Measurements from ENCODE around the gene ZNF485.
A peak's percentile ranks its signal among the peaks of the same experiment; 100 is the strongest.

ZNF485 gene

GRCh38 chr10:43605850-43606322, 352 bp upstream of the ZNF485 start:
- no peak for TF ChIP-seq CTCF (IDR thresholded peaks at IDR 0.05; ENCODE audit: low read depth, low read length)
- DNase-seq (ENCODE audit: low read depth in 2 of 2): no peak
- H3K4me3 ChIP-seq (replicated peaks in 1 of 2; ENCODE audit: low read depth in 2 of 2, low read length in 2 of 2): peak overlapping the region; percentile 72 to 78

DNA sequence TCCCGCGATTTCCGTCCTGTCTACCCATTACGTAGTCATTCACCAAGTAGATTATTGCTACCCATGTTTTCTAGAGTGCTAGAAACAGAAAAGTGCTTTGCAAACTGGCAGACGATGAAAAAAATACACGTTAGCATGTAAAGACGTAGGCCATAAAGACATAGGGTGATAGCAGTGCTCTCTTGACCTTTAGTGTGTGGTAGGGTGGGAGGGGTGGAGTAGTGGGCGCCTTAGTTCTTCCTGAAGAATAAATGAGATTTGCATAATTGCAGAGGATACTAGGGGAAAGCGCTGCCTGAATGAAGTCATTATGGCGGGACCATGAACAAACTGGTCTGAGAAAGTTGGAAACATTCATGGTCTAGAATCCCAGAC, 948 bp downstream of the ZNF485 start:
- no peak for TF ChIP-seq CTCF (IDR thresholded peaks at IDR 0.05; ENCODE audit: low read depth, low read length)
- peak overlapping the region; percentile 72 to 78 for H3K4me3 ChIP-seq (replicated peaks in 1 of 2; ENCODE audit: low read depth in 2 of 2, low read length in 2 of 2)
- DNase-seq (ENCODE audit: low read depth in 2 of 2): no peak

GRCh38 chr10:43610636-43611035, 4.4 kb downstream of the ZNF485 start:
- DNase-seq (ENCODE audit: low read depth in 2 of 2): peak in 1 of 2 donors; percentile 79
- no peak for TF ChIP-seq CTCF (IDR thresholded peaks at IDR 0.05; ENCODE audit: low read depth, low read length)
- H3K4me3 ChIP-seq (replicated peaks in 1 of 2; ENCODE audit: low read depth in 2 of 2, low read length in 2 of 2): no peak overlapping the region

GRCh38 chr10:43616697-43617370, 10.6 kb downstream of the ZNF485 start:
- peak in 1 of 2 donors; percentile 6 for DNase-seq (ENCODE audit: low read depth in 2 of 2)
- TF ChIP-seq CTCF (IDR thresholded peaks at IDR 0.05; ENCODE audit: low read depth, low read length): no peak
- no peak overlapping the region for H3K4me3 ChIP-seq (replicated peaks in 1 of 2; ENCODE audit: low read depth in 2 of 2, low read length in 2 of 2)

- no peak for TF ChIP-seq CTCF (IDR thresholded peaks at IDR 0.05; ENCODE audit: low read depth, low read length)
These were observed 13.1 kb downstream of the ZNF485 start for GRCh38 chr10:43619368-43619767.

GRCh38 chr10:43622038-43622437, 15.8 kb downstream of the ZNF485 start:
- no peak for TF ChIP-seq CTCF (IDR thresholded peaks at IDR 0.05; ENCODE audit: low read depth, low read length)
- no peak for DNase-seq (ENCODE audit: low read depth in 2 of 2)
- H3K4me3 ChIP-seq (replicated peaks in 1 of 2; ENCODE audit: low read depth in 2 of 2, low read length in 2 of 2): no peak overlapping the region

More at GRCh38 chr10:43619368-43619767, 13.1 kb downstream of the ZNF485 start:
- H3K4me3 ChIP-seq (replicated peaks in 1 of 2; ENCODE audit: low read depth in 2 of 2, low read length in 2 of 2): no peak overlapping the region
- no peak for DNase-seq (ENCODE audit: low read depth in 2 of 2)

- peak; percentile 10 to 28 for DNase-seq (ENCODE audit: low read depth in 2 of 2)
- no peak for TF ChIP-seq CTCF (IDR thresholded peaks at IDR 0.05; ENCODE audit: low read depth, low read length)
- H3K4me3 ChIP-seq (replicated peaks in 1 of 2; ENCODE audit: low read depth in 2 of 2, low read length in 2 of 2): peak overlapping the region in 1 of 2 donors; percentile 11
These were observed 17.1 kb downstream of the ZNF485 start for GRCh38 chr10:43623351-43623750.

Data from cardiac fibroblast (primary cell).